ENCODE measurements around the gene PDE5A.

- TF ChIP-seq CTCF (IDR thresholded peaks at IDR 0.05; ENCODE audit: low read length) (no peak), EZH2phosphoT487 (IDR thresholded peaks at IDR 0.05; ENCODE audit: low read length) (no peak)
These were observed 85.4 kb downstream of the PDE5A start for GRCh38 chr4:119543187-119543586.

Data from MM.1S (cell line).